ENCODE data around the gene YAP1.
"Not testable (repeated sequence)": the region's sequence is repeated elsewhere in the genome, so short reads cannot be mapped to it uniquely, and the experiment has no call there.

YAP1 gene

DNA sequence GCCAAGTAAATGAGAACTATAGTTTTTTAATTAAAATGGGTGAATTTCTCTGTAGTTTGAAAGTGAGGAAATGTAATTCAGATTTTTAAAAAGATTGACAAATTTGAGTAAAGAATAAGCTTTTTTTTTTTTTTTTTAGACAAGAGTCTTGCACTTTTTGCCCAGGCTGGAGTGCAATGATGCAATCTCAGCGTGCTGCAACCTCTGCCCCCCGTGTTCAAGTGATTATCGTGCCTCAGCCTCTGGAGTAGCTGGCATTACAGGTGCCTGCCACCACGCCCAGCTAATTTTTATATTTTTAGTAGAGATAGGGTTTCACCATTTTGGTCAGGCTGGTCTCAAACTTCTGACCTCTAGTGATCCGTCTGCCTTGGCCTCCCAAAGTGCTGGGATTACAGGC is 90.1 kb downstream of the YAP1 start:
- DNase-seq (ENCODE audit: low spot score) = not testable (repeated sequence)

- DNase-seq (ENCODE audit: low spot score) = no peak
Observed at GRCh38 chr11:102201776-102202175, 91.5 kb downstream of the YAP1 start.

- DNase-seq (ENCODE audit: low spot score) = no peak
Observed at GRCh38 chr11:102202972-102203371, 92.7 kb downstream of the YAP1 start.

GRCh38 chr11:102204174-102204573 is 93.9 kb downstream of the YAP1 start:
- no peak for DNase-seq (ENCODE audit: low spot score)

DNA sequence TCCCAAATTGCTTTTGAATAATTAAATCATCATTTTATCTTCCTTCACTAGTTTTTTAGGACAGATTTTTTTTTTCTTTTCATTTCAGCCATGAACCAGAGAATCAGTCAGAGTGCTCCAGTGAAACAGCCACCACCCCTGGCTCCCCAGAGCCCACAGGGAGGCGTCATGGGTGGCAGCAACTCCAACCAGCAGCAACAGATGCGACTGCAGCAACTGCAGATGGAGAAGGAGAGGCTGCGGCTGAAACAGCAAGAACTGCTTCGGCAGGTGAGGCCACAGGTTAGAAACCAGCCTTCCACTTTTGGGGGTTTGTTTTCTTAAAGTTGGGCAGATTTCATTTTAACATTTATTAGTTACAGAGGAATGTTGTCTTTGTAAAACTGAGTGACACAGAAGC is 95.6 kb downstream of the YAP1 start:
- no peak for DNase-seq (ENCODE audit: low spot score)

- DNase-seq (ENCODE audit: low spot score) = no peak
Observed at GRCh38 chr11:102208835-102209234, 98.6 kb downstream of the YAP1 start.

DNA sequence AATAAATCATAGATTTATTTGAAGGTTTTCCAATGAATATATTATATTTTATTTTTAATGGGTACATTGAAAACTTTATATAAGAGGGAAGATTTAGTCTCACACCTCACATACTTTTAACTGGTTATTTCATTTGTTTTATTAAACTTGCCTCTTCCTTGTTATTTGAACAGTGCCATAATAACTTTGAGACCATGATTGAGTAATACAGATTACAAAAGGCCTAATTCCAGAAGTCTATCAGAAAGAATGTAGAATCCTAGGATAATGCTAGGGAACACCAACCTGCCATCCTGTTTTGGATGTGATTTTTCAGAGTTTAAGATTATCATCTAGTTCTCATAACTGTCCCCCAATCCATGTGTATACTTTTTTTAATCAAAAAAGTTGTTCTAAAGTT is 104.4 kb downstream of the YAP1 start:
- DNase-seq (ENCODE audit: low spot score) = no peak

- DNase-seq (ENCODE audit: low spot score) = no peak
Observed at GRCh38 chr11:102216433-102217075, 106.3 kb downstream of the YAP1 start.

DNA sequence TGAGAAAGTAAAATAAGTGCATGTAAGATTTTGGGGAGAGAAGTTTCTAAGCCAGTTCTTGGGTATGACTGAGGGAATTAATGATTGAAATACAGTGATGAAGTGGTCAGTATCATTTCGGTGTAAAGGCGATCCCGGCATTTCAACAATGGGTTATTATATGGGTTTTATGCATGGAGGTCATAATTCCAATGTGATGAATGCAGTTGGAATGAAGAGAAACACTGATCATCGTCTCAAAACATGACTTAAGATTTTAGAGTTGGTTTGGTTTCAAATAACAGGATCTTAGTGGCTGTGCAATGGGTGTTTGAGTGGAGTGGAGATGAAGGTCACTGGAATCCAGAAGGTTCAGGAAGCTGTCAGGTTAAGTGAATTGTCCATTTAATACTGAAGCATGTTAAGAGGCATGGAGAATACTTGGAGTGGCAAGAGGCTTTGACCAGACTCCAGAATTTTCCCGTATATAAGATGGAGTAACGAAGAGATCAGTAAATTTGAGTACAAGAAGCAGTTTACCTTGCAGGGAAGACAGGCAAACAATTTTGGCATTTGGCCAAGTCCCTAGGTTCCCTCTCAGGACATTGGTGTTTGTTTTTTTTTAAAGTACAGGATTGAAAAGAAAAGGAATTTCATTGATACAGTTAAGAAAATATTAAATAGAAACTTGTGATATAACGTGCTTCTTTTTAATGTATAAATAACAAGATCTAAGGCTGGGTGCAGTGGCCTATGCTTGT is 110.7 kb downstream of the YAP1 start:
- DNase-seq (ENCODE audit: low spot score) = no peak

DNA sequence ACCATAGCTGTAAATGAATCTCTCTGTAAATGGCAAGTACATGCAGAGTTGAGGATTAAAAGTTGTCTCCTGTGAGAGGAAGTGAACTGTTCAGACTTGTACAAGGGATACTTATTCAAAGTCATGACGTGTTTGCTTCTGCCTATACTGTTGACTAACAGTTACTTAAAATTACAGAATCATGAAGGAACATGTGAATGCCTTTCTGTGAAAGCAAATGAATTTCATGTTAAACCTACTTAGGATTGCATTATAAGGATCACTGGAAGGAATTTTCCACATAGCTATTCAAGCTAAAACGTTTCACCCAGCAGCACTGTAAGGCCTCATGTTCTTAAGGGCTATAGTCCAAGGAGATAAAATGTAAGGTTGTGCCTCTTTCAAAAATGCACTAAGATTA is 113.6 kb downstream of the YAP1 start:
- DNase-seq (ENCODE audit: low spot score) = no peak

GRCh38 chr11:102225689-102226568 is 115.7 kb downstream of the YAP1 start:
- DNase-seq (ENCODE audit: low spot score) = no peak

- DNase-seq (ENCODE audit: low spot score) = no peak
Observed at GRCh38 chr11:102226702-102227490, 116.6 kb downstream of the YAP1 start.

- DNase-seq (ENCODE audit: low spot score) = no peak
Observed at GRCh38 chr11:102229510-102230123, 119.4 kb downstream of the YAP1 start.

DNA sequence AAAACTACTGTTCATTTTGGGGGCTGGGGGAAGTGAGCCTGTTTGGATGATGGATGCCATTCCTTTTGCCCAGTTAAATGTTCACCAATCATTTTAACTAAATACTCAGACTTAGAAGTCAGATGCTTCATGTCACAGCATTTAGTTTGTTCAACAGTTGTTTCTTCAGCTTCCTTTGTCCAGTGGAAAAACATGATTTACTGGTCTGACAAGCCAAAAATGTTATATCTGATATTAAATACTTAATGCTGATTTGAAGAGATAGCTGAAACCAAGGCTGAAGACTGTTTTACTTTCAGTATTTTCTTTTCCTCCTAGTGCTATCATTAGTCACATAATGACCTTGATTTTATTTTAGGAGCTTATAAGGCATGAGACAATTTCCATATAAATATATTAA is 119.9 kb downstream of the YAP1 start:
- no peak for DNase-seq (ENCODE audit: low spot score)

- no peak for DNase-seq (ENCODE audit: low spot score)
Observed at GRCh38 chr11:102230911-102231310, 120.7 kb downstream of the YAP1 start.

GRCh38 chr11:102234779-102235439 is 124.7 kb downstream of the YAP1 start:
- DNase-seq (ENCODE audit: low spot score) = no peak

GRCh38 chr11:102237096-102237735 is 127.0 kb downstream of the YAP1 start:
- DNase-seq (ENCODE audit: low spot score) = no peak

DNA sequence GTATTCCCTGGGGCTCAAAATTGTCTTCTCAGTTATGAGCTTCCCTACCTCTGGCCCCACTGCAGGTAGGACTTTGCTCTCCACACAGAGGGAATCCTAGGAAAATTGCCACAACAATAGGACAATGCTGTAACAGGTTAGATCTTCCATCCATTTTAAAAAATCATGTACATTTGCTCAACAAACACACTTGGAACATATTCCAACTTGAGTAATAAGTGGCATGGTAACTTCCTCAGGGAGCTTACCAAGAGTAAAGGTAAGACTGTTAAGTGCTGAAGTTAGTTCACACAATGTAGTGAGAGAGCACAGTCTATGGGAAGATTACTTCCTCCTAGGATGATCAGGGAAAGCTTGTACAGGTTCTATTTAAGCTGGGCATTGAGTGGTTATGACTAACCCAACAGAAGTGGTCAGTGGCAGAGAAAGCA is 128.2 kb downstream of the YAP1 start:
- no peak for DNase-seq (ENCODE audit: low spot score)

GRCh38 chr11:102239448-102239847 is 129.2 kb downstream of the YAP1 start:
- DNase-seq (ENCODE audit: low spot score) = no peak

DNA sequence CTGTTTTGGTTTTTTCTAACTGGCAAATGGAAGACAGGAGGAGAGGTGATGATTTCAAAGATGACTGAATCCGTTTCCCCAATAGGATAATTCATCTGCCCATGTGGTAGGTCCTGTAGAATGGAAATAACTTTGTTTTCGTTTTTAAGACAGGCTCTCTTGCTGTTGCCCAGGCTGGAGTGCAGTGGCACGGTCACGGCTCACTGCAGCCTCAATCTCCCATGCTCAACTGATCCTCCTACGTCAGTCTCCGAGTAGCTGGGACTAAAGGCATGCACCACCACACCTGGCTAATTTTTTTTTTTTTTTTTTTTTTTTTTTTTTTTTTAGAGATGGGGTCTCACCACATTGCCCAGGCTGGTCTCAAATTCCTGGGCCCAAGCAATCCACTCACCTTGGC is 129.7 kb downstream of the YAP1 start:
- no peak for DNase-seq (ENCODE audit: low spot score)

DNA sequence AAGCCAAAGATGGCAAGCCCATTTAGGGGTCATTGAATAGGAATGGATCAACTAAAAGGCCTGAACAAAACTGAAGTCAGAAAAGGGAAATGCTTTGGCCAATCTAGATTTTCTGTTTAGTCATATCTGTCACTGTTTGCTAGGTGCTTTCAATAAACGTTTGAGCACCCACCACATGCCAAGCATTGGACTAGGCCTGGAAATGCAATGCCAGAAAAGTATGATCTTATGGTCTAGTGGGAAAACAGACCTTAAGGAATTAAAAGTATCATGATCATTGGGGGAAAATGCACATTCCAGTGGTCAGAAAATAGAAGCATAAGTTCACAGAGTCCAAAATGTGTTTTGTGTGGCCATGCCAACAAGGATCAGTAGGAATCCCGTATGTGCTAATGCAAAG is 130.3 kb downstream of the YAP1 start:
- no peak for DNase-seq (ENCODE audit: low spot score)

All from CD4-positive, alpha-beta T cell treated with Interleukin-2 at 100 ng/mL for 4 hours (primary cell).